ENCODE measurements around the gene SMPDL3A.

GRCh38 chr6:122783401-122783800, 5.7 kb upstream of the SMPDL3A start:
- no peak for TF ChIP-seq TARDBP (IDR thresholded peaks at IDR 0.05)
- no peak for TF ChIP-seq HDGF (IDR thresholded peaks at IDR 0.05; ENCODE audit: borderline replicate concordance)
- TF ChIP-seq FOXM1 (IDR thresholded peaks at IDR 0.05; ENCODE audit: borderline replicate concordance): no peak

All from HEK293T (cell line).